HepG2 (cell line): ENCODE measurements around the gene LHX3.

ENCODE experiments used
- EZH2 ChIP-seq: conservative IDR thresholded peaks from 2 replicates; pipeline ENCODE4 v1.6.1; 2012; ENCODE audit warnings: mild to moderate bottlenecking, low read depth, low read length, moderate library complexity
- GABPA ChIP-seq, 2 experiments: IDR thresholded peaks; 2 replicates each; pipeline ENCODE4 v1.6.1; 2011 to 2016; ENCODE audit warnings: low read depth in 2 of 2, low read length in 1 of 2, missing biosample characterization in 1 of 2, missing genetic modification characterization in 1 of 2
- POLR2A ChIP-seq, 2 experiments: IDR thresholded peaks; 2 replicates each; pipeline ENCODE4 v1.6.1; 2011; ENCODE audit warnings: low read depth in 2 of 2, low read length in 2 of 2, mild to moderate bottlenecking in 1 of 2, moderate library complexity in 1 of 2; ENCODE audit not compliant: insufficient read depth in 1 of 2
- SMARCC2 ChIP-seq: fragments of 450-650 bp; IDR thresholded peaks from 2 replicates; pipeline ENCODE4 v1.6.1; 2017; ENCODE audit warnings: antibody characterized with exemption, mild to moderate bottlenecking
- ZBTB21 ChIP-seq: sonication (generic); formaldehyde crosslinking; IDR thresholded peaks from 2 replicates; pipeline ENCODE4 v1.4.0; 2020; ENCODE audit warnings: missing genetic modification reagents
- TF ChIP-seq, protein P1 (sequence below), 2 experiments: IDR thresholded peaks; 2 replicates each; pipeline ENCODE4 v1.6.1; 2011 to 2012; ENCODE audit warnings: low read length in 2 of 2, borderline replicate concordance in 1 of 2, low read depth in 1 of 2, mild to moderate bottlenecking in 1 of 2, moderate library complexity in 1 of 2
- TF ChIP-seq, protein P2 (sequence below): IDR thresholded peaks from 2 replicates; pipeline ENCODE4 v1.6.1; 2016; ENCODE audit warnings: low read depth
- TF ChIP-seq, protein P3 (sequence below): sonication (generic); formaldehyde crosslinking; IDR thresholded peaks from 2 replicates; pipeline ENCODE4 v1.5.0; 2020; ENCODE audit warnings: missing genetic modification reagents, mild to moderate bottlenecking, borderline replicate concordance
- TF ChIP-seq, protein P4 (sequence below): sonication (generic); formaldehyde crosslinking; IDR thresholded peaks from 2 replicates; pipeline ENCODE4 v1.5.0; 2020; ENCODE audit warnings: mild to moderate bottlenecking, missing genetic modification reagents, moderate library complexity
- TF ChIP-seq, protein P5 (sequence below): sonication (generic); formaldehyde crosslinking; IDR thresholded peaks from 2 replicates; pipeline ENCODE4 v1.8.1; 2022; ENCODE audit warnings: mild to moderate bottlenecking, missing genetic modification reagents
- TF ChIP-seq, protein P6 (sequence below): sonication (generic); formaldehyde crosslinking; IDR thresholded peaks from 2 replicates; pipeline ENCODE4 v1.5.1; 2020; ENCODE audit warnings: missing genetic modification reagents, mild to moderate bottlenecking, borderline replicate concordance
- TF ChIP-seq, protein P7 (sequence below): fragments of 450-650 bp; IDR thresholded peaks from 2 replicates; pipeline ENCODE4 v1.6.1; 2017; ENCODE audit warnings: mild to moderate bottlenecking

DNA sequence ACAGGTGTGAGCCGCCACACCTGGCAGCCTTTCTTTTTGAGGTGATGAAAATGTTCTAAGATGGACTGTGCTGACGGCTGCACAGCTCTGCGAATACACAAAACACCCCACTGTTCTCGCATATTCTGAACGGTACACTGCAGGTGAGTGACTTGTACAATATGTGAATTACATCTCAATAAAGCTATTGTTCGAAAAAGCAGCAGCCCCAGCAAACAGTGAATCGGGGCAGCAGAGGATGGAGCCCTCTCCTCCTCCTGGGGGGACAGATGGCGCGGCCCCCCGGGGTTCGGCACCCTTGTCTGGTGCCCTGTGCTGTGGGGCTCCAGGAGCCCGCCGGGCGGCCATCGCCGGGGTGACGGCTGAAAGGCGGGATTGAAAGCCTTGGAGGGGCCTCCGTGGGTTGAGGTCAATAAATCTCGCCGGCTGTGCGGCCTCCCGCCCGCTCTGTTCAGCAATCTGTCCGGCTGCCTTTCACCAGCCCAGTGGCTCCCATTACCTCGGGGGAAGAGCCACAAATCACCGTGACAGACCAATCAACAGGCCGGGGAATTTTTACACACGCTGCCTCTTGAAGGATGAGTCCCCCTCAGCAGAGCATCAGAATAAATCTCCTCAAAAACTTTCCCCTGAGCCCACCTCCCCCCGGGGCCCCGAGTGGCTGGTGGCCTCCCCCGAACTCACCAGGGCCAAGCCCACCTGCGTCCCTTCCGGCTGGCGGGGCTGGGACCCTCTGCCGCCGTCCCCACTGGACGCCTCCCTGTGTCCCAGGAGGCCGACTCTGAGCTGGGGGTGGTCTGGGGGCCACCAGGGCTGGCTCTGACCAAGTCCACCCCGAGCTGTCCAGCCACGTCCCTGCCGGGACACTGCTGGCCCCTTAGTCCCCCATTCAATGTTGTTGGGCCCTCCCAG, 48.5 kb downstream of the LHX3 start:
- TF ChIP-seq, protein P1, sequence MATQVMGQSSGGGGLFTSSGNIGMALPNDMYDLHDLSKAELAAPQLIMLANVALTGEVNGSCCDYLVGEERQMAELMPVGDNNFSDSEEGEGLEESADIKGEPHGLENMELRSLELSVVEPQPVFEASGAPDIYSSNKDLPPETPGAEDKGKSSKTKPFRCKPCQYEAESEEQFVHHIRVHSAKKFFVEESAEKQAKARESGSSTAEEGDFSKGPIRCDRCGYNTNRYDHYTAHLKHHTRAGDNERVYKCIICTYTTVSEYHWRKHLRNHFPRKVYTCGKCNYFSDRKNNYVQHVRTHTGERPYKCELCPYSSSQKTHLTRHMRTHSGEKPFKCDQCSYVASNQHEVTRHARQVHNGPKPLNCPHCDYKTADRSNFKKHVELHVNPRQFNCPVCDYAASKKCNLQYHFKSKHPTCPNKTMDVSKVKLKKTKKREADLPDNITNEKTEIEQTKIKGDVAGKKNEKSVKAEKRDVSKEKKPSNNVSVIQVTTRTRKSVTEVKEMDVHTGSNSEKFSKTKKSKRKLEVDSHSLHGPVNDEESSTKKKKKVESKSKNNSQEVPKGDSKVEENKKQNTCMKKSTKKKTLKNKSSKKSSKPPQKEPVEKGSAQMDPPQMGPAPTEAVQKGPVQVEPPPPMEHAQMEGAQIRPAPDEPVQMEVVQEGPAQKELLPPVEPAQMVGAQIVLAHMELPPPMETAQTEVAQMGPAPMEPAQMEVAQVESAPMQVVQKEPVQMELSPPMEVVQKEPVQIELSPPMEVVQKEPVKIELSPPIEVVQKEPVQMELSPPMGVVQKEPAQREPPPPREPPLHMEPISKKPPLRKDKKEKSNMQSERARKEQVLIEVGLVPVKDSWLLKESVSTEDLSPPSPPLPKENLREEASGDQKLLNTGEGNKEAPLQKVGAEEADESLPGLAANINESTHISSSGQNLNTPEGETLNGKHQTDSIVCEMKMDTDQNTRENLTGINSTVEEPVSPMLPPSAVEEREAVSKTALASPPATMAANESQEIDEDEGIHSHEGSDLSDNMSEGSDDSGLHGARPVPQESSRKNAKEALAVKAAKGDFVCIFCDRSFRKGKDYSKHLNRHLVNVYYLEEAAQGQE (IDR thresholded peaks at IDR 0.05; ENCODE audit: borderline replicate concordance in 1 of 2, low read depth in 1 of 2, low read length in 2 of 2) = no peak
- TF ChIP-seq, protein P2, sequence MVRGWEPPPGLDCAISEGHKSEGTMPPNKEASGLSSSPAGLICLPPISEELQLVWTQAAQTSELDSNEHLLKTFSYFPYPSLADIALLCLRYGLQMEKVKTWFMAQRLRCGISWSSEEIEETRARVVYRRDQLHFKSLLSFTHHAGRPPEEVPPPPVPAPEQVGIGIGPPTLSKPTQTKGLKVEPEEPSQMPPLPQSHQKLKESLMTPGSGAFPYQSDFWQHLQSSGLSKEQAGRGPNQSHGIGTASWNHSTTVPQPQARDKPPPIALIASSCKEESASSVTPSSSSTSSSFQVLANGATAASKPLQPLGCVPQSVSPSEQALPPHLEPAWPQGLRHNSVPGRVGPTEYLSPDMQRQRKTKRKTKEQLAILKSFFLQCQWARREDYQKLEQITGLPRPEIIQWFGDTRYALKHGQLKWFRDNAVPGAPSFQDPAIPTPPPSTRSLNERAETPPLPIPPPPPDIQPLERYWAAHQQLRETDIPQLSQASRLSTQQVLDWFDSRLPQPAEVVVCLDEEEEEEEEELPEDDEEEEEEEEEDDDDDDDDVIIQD (CRISPR knock-in tag) = no peak
- TF ChIP-seq, protein P3, sequence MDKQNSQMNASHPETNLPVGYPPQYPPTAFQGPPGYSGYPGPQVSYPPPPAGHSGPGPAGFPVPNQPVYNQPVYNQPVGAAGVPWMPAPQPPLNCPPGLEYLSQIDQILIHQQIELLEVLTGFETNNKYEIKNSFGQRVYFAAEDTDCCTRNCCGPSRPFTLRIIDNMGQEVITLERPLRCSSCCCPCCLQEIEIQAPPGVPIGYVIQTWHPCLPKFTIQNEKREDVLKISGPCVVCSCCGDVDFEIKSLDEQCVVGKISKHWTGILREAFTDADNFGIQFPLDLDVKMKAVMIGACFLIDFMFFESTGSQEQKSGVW (CRISPR knock-in tag) = no peak
- TF ChIP-seq, protein P4, sequence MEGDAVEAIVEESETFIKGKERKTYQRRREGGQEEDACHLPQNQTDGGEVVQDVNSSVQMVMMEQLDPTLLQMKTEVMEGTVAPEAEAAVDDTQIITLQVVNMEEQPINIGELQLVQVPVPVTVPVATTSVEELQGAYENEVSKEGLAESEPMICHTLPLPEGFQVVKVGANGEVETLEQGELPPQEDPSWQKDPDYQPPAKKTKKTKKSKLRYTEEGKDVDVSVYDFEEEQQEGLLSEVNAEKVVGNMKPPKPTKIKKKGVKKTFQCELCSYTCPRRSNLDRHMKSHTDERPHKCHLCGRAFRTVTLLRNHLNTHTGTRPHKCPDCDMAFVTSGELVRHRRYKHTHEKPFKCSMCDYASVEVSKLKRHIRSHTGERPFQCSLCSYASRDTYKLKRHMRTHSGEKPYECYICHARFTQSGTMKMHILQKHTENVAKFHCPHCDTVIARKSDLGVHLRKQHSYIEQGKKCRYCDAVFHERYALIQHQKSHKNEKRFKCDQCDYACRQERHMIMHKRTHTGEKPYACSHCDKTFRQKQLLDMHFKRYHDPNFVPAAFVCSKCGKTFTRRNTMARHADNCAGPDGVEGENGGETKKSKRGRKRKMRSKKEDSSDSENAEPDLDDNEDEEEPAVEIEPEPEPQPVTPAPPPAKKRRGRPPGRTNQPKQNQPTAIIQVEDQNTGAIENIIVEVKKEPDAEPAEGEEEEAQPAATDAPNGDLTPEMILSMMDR (CRISPR knock-in tag) = no peak
- TF ChIP-seq POLR2A (IDR thresholded peaks at IDR 0.05; ENCODE audit: insufficient read depth in 1 of 2, low read depth in 2 of 2, low read length in 2 of 2) = no peak
- TF ChIP-seq ZBTB21 = no peak
- no peak for TF ChIP-seq GABPA (IDR thresholded peaks at IDR 0.05; ENCODE audit: low read depth, low read length)
- TF ChIP-seq GABPA (CRISPR knock-in tag; IDR thresholded peaks at IDR 0.05; ENCODE audit: low read depth) = no peak
- no peak for TF ChIP-seq SMARCC2
- TF ChIP-seq, protein P5, sequence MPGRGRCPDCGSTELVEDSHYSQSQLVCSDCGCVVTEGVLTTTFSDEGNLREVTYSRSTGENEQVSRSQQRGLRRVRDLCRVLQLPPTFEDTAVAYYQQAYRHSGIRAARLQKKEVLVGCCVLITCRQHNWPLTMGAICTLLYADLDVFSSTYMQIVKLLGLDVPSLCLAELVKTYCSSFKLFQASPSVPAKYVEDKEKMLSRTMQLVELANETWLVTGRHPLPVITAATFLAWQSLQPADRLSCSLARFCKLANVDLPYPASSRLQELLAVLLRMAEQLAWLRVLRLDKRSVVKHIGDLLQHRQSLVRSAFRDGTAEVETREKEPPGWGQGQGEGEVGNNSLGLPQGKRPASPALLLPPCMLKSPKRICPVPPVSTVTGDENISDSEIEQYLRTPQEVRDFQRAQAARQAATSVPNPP (CRISPR knock-in tag) = no peak
- TF ChIP-seq, protein P6, sequence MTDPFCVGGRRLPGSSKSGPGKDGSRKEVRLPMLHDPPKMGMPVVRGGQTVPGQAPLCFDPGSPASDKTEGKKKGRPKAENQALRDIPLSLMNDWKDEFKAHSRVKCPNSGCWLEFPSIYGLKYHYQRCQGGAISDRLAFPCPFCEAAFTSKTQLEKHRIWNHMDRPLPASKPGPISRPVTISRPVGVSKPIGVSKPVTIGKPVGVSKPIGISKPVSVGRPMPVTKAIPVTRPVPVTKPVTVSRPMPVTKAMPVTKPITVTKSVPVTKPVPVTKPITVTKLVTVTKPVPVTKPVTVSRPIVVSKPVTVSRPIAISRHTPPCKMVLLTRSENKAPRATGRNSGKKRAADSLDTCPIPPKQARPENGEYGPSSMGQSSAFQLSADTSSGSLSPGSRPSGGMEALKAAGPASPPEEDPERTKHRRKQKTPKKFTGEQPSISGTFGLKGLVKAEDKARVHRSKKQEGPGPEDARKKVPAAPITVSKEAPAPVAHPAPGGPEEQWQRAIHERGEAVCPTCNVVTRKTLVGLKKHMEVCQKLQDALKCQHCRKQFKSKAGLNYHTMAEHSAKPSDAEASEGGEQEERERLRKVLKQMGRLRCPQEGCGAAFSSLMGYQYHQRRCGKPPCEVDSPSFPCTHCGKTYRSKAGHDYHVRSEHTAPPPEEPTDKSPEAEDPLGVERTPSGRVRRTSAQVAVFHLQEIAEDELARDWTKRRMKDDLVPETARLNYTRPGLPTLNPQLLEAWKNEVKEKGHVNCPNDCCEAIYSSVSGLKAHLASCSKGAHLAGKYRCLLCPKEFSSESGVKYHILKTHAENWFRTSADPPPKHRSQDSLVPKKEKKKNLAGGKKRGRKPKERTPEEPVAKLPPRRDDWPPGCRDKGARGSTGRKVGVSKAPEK (CRISPR knock-in tag) = no peak
- TF ChIP-seq, protein P7, sequence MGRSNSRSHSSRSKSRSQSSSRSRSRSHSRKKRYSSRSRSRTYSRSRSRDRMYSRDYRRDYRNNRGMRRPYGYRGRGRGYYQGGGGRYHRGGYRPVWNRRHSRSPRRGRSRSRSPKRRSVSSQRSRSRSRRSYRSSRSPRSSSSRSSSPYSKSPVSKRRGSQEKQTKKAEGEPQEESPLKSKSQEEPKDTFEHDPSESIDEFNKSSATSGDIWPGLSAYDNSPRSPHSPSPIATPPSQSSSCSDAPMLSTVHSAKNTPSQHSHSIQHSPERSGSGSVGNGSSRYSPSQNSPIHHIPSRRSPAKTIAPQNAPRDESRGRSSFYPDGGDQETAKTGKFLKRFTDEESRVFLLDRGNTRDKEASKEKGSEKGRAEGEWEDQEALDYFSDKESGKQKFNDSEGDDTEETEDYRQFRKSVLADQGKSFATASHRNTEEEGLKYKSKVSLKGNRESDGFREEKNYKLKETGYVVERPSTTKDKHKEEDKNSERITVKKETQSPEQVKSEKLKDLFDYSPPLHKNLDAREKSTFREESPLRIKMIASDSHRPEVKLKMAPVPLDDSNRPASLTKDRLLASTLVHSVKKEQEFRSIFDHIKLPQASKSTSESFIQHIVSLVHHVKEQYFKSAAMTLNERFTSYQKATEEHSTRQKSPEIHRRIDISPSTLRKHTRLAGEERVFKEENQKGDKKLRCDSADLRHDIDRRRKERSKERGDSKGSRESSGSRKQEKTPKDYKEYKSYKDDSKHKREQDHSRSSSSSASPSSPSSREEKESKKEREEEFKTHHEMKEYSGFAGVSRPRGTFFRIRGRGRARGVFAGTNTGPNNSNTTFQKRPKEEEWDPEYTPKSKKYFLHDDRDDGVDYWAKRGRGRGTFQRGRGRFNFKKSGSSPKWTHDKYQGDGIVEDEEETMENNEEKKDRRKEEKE = no peak
- TF ChIP-seq EZH2 = no peak
